Large intestine (tissue), 3 donors: Measurements from ENCODE around the gene CYP4V2. TPM values are rescaled to one million over a fixed set of nuclear protein-coding genes. Genes with fewer than 3 reads are reported as not detected.

ENCODE experiments used
- DNase-seq, 2 donors: peaks; one replicate each; pipeline versions ENCODE4 v3.0.0 to v3.0.0-alpha.2; 2013
- H3K27ac ChIP-seq: one replicate; pipeline ENCODE4 v1.5.1; 2013; ENCODE audit warnings: low read length
- H3K27me3 ChIP-seq: 2 replicates; pipeline ENCODE4 v1.6.1; 2013; ENCODE audit warnings: low read length; ENCODE audit not compliant: control insufficient read depth, insufficient read depth
- H3K36me3 ChIP-seq: 2 replicates; pipeline ENCODE4 v1.6.1; 2013; ENCODE audit warnings: low read length; ENCODE audit not compliant: control insufficient read depth, insufficient read depth
- H3K4me1 ChIP-seq: one replicate; pipeline ENCODE4 v1.6.1; 2013; ENCODE audit warnings: low read length; ENCODE audit not compliant: control insufficient read depth, insufficient read depth
- H3K4me3 ChIP-seq: one replicate; pipeline ENCODE4 v1.5.1; 2013; ENCODE audit warnings: low read length
- H3K9me3 ChIP-seq: one replicate; pipeline ENCODE4 v1.6.1; 2013; ENCODE audit warnings: mild to moderate bottlenecking, low read depth, low read length, moderate library complexity; ENCODE audit not compliant: control insufficient read depth
- WGBS: methylation state at CpG from one replicate; pipeline ENCODE4 v1.1.5; 2013; ENCODE audit warnings: low lambda C conversion rate; ENCODE audit not compliant: insufficient coverage; 5-methylcytosine and 5-hydroxymethylcytosine counted together
- polyA plus RNA-seq: library from polyadenylated mRNA; unstranded; fragments of 120-200 nt; gene quantifications from one replicate; pipeline ENCODE4 v1.2.1, GENCODE V29; 2013

Gene CYP4V2
- polyA plus RNA-seq, 1 donor = 48.4 TPM

DNA sequence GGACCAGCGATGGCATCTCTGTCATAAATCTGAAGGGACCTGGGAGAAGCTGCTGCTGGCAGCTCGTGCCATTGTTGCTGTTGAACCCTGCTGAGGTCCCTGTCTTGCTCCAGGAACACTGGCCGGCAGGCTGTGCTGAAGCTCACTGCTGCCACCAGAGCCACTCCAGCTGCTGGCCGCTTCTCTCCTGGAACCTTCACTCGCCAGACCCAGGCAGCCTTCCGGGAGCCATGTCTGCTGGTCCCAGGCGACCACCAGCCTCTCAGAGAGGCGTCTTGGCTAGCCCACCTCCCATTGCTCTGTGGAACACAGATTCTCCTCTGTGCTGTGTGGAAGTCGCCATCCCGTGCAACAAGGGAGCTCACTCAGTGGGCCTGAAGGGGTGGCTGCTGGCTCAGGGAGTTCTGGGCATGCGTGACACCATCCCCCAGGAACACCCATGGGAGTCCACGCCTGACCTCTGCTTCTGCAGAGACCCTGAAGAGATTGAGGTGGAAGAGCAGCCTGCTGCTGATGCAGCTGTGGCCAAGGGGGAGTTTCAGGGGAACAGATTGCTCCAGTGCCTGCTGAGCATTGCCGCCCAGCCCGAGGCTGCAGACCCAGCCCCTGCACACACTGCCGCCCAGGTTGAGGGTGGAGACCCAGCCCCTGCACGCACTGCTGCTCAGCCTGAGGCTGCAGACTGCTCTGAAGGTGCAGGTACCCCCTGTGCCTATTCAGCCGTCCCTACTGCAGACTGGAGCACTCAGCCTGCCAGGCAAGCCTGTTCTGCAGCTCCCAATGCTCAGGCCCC is 33.1 kb upstream of the CYP4V2 start:
- no peak overlapping the region for H3K4me3 ChIP-seq
- no peaks in the 10 kb centered on the region for H3K4me1 ChIP-seq
- no CpG with 5 or more reads among the region's 17 CpGs for WGBS
- no peak overlapping the region for H3K27ac ChIP-seq
- H3K36me3 ChIP-seq = peaks cover 44% of the 10 kb centered on the region
- H3K27me3 ChIP-seq = no peaks in the 10 kb centered on the region
- DNase-seq = no peak
- peaks cover 3% of the 10 kb centered on the region for H3K9me3 ChIP-seq

DNA sequence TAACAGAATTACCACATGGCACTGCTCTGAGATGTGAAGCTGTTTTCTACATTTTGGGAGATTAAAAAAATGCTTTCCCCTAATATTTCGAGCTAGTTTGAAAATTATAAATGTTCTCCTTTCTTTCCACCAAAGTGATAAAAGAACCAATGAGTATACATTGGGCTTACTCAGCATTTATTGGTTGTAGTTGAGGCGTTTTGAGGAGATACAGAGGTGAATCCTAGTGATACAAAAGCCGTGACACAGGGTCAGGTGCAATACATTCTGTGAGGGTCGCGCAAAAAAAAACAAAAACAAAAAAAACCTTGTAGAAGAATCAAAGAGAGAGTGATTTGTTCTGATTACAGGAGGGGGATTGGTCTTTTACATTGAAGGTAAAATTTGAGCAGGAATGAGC is 32.4 kb upstream of the CYP4V2 start:
- H3K36me3 ChIP-seq = peaks cover 41% of the 10 kb centered on the region
- no peak for DNase-seq
- no peaks in the 10 kb centered on the region for H3K27me3 ChIP-seq
- H3K27ac ChIP-seq = no peak overlapping the region
- peaks cover 3% of the 10 kb centered on the region for H3K9me3 ChIP-seq
- H3K4me1 ChIP-seq = no peaks in the 10 kb centered on the region
- no peak overlapping the region for H3K4me3 ChIP-seq
- WGBS = 81% methylated on average over 4 of the region's 5 CpGs

DNA sequence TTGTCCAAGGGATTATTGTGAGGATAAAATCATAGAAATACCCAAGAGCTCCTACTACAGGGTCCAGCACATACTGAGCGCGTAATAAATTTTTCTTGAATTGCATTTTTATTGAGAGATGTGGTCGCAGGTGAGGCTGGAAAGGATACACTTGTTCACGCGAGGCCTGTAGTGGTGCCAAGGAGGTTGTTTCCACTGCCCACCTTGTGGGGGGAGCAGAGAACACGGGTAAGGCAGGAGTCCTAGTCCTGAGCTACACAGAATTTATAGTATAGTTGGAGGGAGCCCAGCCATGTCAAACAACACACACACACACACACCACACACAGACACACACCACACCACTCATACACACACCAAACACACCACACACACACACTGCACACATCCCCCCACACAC is 31.8 kb upstream of the CYP4V2 start:
- Histone ChIP-seq H3K27ac (no peak overlapping the region), H3K4me3 (no peak overlapping the region), H3K27me3 (no peaks in the 10 kb centered on the region), H3K36me3 (peaks cover 43% of the 10 kb centered on the region), H3K9me3 (peaks cover 3% of the 10 kb centered on the region), H3K4me1 (no peaks in the 10 kb centered on the region)
- WGBS = no CpG with 5 or more reads among the region's 6 CpGs
- DNase-seq = no peak

DNA sequence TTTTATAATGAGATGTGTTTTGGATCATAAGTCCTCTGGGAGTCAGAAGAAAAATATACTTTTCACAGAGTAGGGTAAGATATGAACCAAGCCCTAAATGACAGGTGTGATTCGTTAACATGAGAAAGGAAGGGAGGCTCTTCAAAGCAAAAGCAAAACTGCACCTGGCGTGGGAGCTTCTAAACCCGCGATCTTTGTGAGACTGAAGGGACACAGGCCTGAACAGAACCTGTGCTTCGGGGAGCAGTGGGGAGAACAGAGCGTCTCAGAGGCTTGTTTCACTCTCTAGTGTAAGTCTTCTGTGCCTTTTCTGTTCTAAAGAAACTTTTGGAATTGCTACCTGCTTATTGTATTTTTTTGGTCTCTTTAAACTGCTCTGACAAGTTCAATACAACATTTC is 30.2 kb upstream of the CYP4V2 start:
- Histone ChIP-seq H3K36me3 (peaks cover 40% of the 10 kb centered on the region), H3K9me3 (peaks cover 3% of the 10 kb centered on the region), H3K4me1 (no peaks in the 10 kb centered on the region), H3K27ac (no peak overlapping the region), H3K27me3 (no peaks in the 10 kb centered on the region), H3K4me3 (no peak overlapping the region)
- no CpG with 5 or more reads among the region's 6 CpGs for WGBS
- DNase-seq = no peak

DNA sequence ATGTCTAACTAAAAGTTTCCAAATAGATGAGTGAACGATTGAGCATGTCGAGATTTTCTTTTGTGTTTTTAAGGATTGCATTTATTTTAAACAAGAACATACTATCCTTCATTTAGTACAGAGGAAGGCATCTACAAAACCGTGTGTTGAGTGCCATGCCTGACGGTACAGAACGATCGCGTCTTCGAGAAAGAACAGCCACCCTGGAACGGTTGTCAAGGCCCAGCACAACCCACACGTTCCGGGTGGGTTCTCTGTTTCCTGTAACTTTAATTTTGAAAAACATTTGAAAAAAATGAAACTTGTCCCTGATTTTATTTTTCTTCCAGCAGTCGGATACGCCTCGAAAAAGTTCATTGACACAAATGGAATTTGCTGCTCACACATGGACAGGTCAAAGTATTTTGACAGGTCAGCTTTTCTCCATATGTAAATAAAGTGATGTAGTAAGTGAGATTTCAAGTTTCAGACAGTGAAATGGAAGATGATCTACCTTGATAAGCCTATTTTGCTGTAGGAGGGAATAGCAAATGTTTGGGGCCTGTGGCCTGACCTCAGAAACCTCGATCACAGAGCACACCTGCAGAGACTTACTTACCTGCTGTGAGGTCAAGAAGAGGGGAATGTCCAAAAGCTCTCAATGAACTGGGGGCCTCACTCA is 24.4 kb upstream of the CYP4V2 start:
- DNase-seq = peak; percentile 37 to 68
- Histone ChIP-seq H3K27ac (peak overlapping the region; percentile 63), H3K36me3 (peaks cover 20% of the 10 kb centered on the region), H3K4me3 (no peak overlapping the region), H3K4me1 (peaks cover 3% of the 10 kb centered on the region), H3K27me3 (no peaks in the 10 kb centered on the region), H3K9me3 (peaks cover 2% of the 10 kb centered on the region)
- whole genome bisulfite sequencing = 84% methylated on average over 12 of the region's 15 CpGs

DNA sequence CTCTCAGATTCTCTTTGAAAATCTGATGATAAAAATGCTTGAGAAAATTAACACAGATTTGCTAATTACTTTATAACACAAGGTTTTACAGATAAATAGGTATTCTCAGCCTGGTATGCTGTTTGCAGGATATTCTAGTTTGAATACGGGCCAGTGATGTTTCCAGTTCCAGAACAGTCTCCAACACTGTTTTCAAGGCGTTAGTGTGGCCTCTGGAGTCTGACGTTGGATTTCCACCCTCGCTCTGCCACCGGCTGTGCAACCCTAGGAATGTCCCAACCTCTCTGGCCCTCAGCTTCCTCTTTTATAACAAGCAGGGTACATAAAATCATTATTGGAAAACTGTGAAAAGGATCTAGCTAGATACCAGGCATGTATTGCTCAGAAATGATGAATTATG is 23.8 kb upstream of the CYP4V2 start:
- peaks cover 16% of the 10 kb centered on the region for H3K36me3 ChIP-seq
- H3K9me3 ChIP-seq = peaks cover 2% of the 10 kb centered on the region
- H3K4me1 ChIP-seq = peaks cover 3% of the 10 kb centered on the region
- H3K27me3 ChIP-seq = no peaks in the 10 kb centered on the region
- DNase-seq = no peak
- peak overlapping the region; percentile 63 for H3K27ac ChIP-seq
- H3K4me3 ChIP-seq = no peak overlapping the region
- WGBS = no CpG with 5 or more reads among the region's 5 CpGs

DNA sequence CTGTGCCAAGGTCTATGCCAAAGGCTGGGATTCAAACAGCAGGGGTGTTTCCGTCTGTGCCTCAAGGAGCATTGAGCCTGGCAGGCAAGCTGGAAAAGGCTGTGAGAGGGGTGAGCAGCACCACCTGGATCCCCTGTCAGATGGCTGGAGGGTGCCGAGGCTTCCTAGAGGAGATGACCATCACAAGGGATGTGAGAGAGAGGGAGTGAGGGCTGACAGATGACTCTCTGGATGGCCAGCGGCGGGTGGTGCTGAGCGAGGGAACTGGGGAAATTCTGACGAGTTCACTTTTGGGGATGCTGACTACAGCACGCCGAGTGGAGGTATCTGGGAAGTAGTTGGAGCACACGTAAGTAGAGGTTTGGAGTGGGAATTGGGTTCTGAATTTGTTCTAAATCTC is 22.6 kb upstream of the CYP4V2 start:
- WGBS = 80% methylated on average over 1 of the region's 9 CpGs
- Histone ChIP-seq H3K9me3 (peaks cover 2% of the 10 kb centered on the region), H3K27me3 (no peaks in the 10 kb centered on the region), H3K27ac (no peak overlapping the region), H3K36me3 (peaks cover 11% of the 10 kb centered on the region), H3K4me3 (no peak overlapping the region), H3K4me1 (peaks cover 3% of the 10 kb centered on the region)
- no peak for DNase-seq

DNA sequence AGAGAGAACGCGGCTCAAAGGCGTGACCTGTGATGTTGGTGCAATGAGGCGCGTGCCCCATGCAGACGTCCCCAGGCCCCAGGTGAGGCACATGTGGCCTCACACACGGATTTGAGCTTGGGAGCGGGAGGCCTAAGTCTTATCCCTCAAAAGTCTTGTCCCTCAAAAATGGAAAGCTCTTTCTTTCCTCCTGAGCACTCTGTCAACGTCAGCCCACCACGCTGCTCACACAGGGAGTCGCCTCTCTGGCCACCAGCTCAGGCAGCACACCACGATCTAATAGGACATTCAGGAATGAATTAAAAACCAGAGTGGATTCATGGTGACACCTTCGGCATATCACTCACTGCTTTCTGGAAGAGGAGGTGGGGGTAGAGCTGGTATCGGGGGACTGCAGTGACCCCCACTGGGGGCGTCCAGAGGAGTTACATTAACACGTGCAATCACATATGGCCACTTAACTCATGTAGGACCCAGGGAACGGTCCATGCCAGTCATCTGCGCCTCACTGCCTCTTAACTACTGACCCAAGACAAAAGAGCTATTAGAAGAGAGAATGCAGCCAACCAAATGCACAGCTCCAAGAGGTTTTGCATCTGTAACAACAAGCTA is 21.9 kb upstream of the CYP4V2 start:
- no peak overlapping the region for H3K4me3 ChIP-seq
- H3K9me3 ChIP-seq = peaks cover 2% of the 10 kb centered on the region
- H3K27ac ChIP-seq = no peak overlapping the region
- no CpG with 5 or more reads among the region's 18 CpGs for WGBS
- DNase-seq = no peak
- H3K36me3 ChIP-seq = peaks cover 9% of the 10 kb centered on the region
- no peaks in the 10 kb centered on the region for H3K27me3 ChIP-seq
- H3K4me1 ChIP-seq = peaks cover 3% of the 10 kb centered on the region

DNA sequence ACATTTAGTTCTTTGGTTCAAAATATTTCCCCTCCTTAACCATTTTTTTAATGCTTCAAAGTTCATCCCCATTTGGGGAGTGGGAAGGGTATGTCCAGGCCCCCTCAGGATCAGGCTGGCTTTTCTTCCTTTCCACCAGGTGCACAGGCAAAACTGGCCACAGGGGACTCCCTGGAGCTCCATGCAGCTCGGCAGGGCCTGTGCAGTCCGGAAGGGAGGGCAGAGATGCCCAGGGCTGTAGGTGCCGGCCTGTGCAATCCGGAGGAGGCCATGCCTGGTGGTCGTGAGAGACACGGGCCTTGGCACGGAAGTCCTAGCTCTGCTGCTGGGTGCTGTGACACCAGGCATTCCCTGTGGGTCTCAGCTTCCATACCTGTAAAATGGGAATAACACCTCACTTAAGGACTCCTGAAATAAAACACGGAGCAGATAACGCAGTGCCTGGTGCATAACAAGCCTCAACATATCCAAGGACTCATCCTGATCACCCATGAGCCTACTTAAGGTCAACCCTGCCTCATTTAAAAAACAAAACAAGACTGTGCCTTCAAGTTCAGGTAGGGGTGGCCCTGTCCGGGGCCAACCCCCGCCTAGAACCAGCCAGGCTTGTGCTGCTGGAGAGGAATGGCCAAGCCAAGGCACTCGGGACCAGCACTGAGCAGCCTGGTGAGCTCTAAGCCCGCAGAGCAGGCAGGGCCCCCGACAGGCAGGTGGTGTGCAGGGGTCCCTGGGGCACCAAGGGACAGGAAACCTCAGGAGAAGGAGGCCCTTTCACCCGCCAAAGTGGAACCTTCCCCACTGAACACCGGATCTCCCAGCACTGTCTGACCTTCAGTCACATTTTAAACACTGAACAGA is 21.2 kb upstream of the CYP4V2 start:
- Histone ChIP-seq H3K36me3 (peaks cover 7% of the 10 kb centered on the region), H3K4me3 (no peak overlapping the region), H3K9me3 (peaks cover 2% of the 10 kb centered on the region), H3K27me3 (no peaks in the 10 kb centered on the region), H3K27ac (no peak overlapping the region), H3K4me1 (peaks cover 3% of the 10 kb centered on the region)
- no peak for DNase-seq
- no CpG with 5 or more reads among the region's 16 CpGs for WGBS

DNA sequence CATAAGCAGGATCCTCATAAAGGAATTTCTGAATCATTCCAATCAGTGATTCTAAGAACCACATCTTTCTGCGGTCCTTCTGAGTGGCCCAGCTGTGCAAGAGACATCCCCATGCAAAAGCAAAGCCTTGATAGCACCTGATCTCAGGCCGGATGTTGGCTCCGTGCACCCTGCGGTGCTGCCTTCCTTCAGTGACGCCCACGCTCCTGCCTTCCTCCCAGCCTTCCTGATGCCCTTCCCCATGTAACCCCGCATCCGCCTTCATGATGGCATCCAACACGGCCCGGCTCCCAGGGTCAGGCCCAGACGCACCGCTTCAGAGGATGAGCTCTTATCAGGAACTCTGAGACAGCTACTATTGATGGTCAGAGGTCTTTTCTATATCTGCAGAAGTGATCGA is 20.4 kb upstream of the CYP4V2 start:
- Histone ChIP-seq H3K27ac (no peak overlapping the region), H3K9me3 (peaks cover 2% of the 10 kb centered on the region), H3K4me1 (peaks cover 3% of the 10 kb centered on the region), H3K4me3 (no peak overlapping the region), H3K36me3 (peaks cover 7% of the 10 kb centered on the region), H3K27me3 (no peaks in the 10 kb centered on the region)
- WGBS = 100% methylated on average over 1 of the region's 13 CpGs
- no peak for DNase-seq
